AG10803 (cell line): ENCODE data around the gene SMTNL1.

ENCODE experiments used
- DNase-seq: peaks from one replicate; pipeline ENCODE4 v3.0.0; 2010; ENCODE audit warnings: low read depth
- H3K4me3 ChIP-seq: 2 replicates; pipeline ENCODE4 v1.5.1; 2011; ENCODE audit warnings: mild to moderate bottlenecking, low read length, control low read depth
- CTCF ChIP-seq: conservative IDR thresholded peaks from 2 replicates; pipeline ENCODE4 v1.5.1; 2011; ENCODE audit warnings: mild to moderate bottlenecking, low read length, control low read depth, inconsistent platforms

SMTNL1 gene

GRCh38 chr11:57560146-57560545 is 22.8 kb downstream of the SMTNL1 start:
- no peak for DNase-seq

GRCh38 chr11:57562596-57562995 is 25.2 kb downstream of the SMTNL1 start:
- no peak for TF ChIP-seq CTCF
- no peak overlapping the region for H3K4me3 ChIP-seq
- no peak for DNase-seq

More at GRCh38 chr11:57560146-57560545, 22.8 kb downstream of the SMTNL1 start:
- no peak for TF ChIP-seq CTCF
- H3K4me3 ChIP-seq, result no peak overlapping the region

GRCh38 chr11:57566005-57566904 is 28.9 kb downstream of the SMTNL1 start:
- peak; percentile 45 for DNase-seq
- TF ChIP-seq CTCF, result no peak
- peak overlapping the region; percentile 89 for H3K4me3 ChIP-seq

GRCh38 chr11:57566905-57567514 is 29.6 kb downstream of the SMTNL1 start:
- TF ChIP-seq CTCF, result no peak
- DNase-seq, result peak; percentile 6
- H3K4me3 ChIP-seq, result peak overlapping the region; percentile 89

- TF ChIP-seq CTCF, result peak; percentile 18; the same call in 1 of the 2 replicates
- peak; percentile 18 for DNase-seq
- peak within 1 kb of the TSS; percentile 89 for H3K4me3 ChIP-seq
These were observed 30.3 kb downstream of the SMTNL1 start, which contains the start of gene UBE2L6 for GRCh38 chr11:57567515-57568329. TSS of gene UBE2L6 (minus strand) at chr11:57567672. CDS start at chr11:57567611, 61 bp downstream.

GRCh38 chr11:57568330-57568766 is 31.0 kb downstream of the SMTNL1 start:
- peak; percentile 86 for TF ChIP-seq CTCF
- DNase-seq, result peak; percentile 68
- H3K4me3 ChIP-seq, result peak overlapping the region; percentile 89
